HG03280 (cell line): ENCODE results near the gene RGS9BP.
"Not testable (repeated sequence)": the region's sequence is repeated elsewhere in the genome, so short reads cannot be mapped to it uniquely, and the experiment has no call there.

Source experiments
- ATAC-seq: cut with Tn5 transposase; IDR thresholded peaks from one replicate; pipeline ENCODE4 v1.9.1; 2021; ENCODE audit warnings: mild to moderate bottlenecking, moderate library complexity; ENCODE audit not compliant: unreplicated experiment

The RGS9BP gene

GRCh38 chr19:32675720-32676185 is at the start of gene RGS9BP:
Gene RGS9BP, plus strand, starts transcription at chr19:32675848. Its CDS starts 416 bp downstream, at chr19:32676264.
- peak; percentile 26 for ATAC-seq

GRCh38 chr19:32626969-32627368 is 48.7 kb upstream of the RGS9BP start:
- no peak for ATAC-seq

GRCh38 chr19:32627714-32628270 is 47.9 kb upstream of the RGS9BP start:
- no peak for ATAC-seq

GRCh38 chr19:32630338-32630737 is 45.3 kb upstream of the RGS9BP start:
- ATAC-seq, result no peak

- no peak for ATAC-seq
Observed at GRCh38 chr19:32631381-32631780, 44.3 kb upstream of the RGS9BP start.

- ATAC-seq, result no peak
Observed at GRCh38 chr19:32637480-32637879, 38.2 kb upstream of the RGS9BP start.

- ATAC-seq, result no peak
Observed at GRCh38 chr19:32638625-32639024, 37.0 kb upstream of the RGS9BP start.

GRCh38 chr19:32642771-32643170 is 32.9 kb upstream of the RGS9BP start:
- ATAC-seq, result no peak

GRCh38 chr19:32646556-32646955 is 29.1 kb upstream of the RGS9BP start:
- ATAC-seq, result no peak

- ATAC-seq, result no peak
Observed at GRCh38 chr19:32647361-32647760, 28.3 kb upstream of the RGS9BP start.

- ATAC-seq, result no peak
Observed at GRCh38 chr19:32649751-32650150, 25.9 kb upstream of the RGS9BP start.

- no peak for ATAC-seq
Observed at GRCh38 chr19:32650671-32651070, 25.0 kb upstream of the RGS9BP start.

- ATAC-seq, result no peak
Observed at GRCh38 chr19:32651729-32652140, 23.9 kb upstream of the RGS9BP start.

GRCh38 chr19:32652331-32652730 is 23.3 kb upstream of the RGS9BP start:
- not testable (repeated sequence) for ATAC-seq

GRCh38 chr19:32652894-32653598 is 22.6 kb upstream of the RGS9BP start:
- ATAC-seq, result no peak

GRCh38 chr19:32653599-32653915 is 22.1 kb upstream of the RGS9BP start:
- no peak for ATAC-seq

- not testable (repeated sequence) for ATAC-seq
Observed at GRCh38 chr19:32656379-32656778, 19.3 kb upstream of the RGS9BP start.

GRCh38 chr19:32658075-32658474 is 17.6 kb upstream of the RGS9BP start:
- no peak for ATAC-seq

- ATAC-seq, result no peak
Observed at GRCh38 chr19:32658527-32658926, 17.1 kb upstream of the RGS9BP start.

GRCh38 chr19:32661318-32661717 is 14.3 kb upstream of the RGS9BP start:
- no peak for ATAC-seq

GRCh38 chr19:32662186-32662585 is 13.5 kb upstream of the RGS9BP start:
- no peak for ATAC-seq

GRCh38 chr19:32666084-32666483 is 9.6 kb upstream of the RGS9BP start:
- ATAC-seq, result no peak

GRCh38 chr19:32669310-32669709 is 6.3 kb upstream of the RGS9BP start:
- no peak for ATAC-seq
